HG03432 (cell line): ENCODE data around the gene CEBPE.
"Not testable (repeated sequence)": the region's sequence is repeated elsewhere in the genome, so short reads cannot be mapped to it uniquely, and the experiment has no call there.

Experiments used
- ATAC-seq: cut with Tn5 transposase; IDR thresholded peaks from one replicate; pipeline ENCODE4 v1.9.1; 2021; ENCODE audit warnings: mild to moderate bottlenecking, moderate library complexity; ENCODE audit not compliant: unreplicated experiment

The CEBPE gene

DNA sequence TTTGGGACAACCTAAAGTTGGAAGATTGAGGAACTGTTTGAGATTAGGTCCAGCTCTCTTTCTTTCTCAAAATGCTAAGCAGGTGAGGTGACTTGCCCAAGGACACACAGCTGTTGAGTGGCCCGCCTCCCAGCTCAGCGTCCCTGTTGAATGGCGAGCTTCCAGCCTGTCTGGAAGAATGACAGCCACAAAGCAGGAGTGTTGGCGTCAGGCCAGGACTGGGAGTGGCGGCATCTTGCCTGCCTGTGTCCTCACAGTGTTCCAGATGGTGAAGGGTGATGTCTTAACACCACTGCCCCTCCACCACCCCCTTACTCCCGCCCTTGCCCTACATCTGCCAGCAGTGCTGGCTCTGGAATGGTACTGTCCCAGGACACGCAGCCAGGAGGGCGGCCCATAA, 4.4 kb upstream of the CEBPE start:
- ATAC-seq, result no peak

- no peak for ATAC-seq
Observed at GRCh38 chr14:23122086-23122485, 3.0 kb upstream of the CEBPE start.

GRCh38 chr14:23121361-23121771, 2.3 kb upstream of the CEBPE start:
- peak; percentile 50 for ATAC-seq

DNA sequence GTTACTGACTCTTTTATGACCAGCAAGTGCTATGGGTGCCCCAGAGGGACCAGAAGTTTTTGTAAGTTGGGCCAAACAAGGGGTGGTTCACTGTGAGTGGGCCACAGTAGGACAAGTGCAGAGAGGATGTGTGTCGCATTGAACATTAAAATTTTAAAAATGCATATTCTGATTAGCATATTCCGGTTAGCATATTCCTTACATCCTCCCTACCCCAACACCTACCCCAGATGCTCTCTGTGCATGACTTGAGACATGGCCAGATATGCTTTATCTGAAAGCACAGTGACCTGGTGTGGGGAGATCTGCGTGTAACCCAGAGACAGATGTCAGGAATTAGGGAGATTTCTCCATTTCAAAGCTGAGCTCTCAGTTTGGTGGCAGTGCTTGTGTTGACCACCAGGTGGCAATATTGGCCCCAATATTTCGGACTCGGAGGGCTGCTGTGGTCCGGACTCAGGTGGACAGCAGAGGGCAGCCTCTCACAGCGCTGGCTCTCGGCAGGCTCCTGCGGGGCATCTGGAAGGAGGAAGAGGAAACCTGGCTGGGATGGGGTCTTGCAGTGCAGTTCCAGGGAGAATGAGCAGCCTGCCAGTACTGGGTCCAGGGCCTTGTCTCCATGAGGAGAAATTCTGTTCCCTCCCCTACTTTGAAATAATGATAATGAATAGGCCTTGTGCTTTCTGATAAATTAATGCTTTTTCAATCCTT, 1.6 kb upstream of the CEBPE start:
- peak; percentile 81 for ATAC-seq

DNA sequence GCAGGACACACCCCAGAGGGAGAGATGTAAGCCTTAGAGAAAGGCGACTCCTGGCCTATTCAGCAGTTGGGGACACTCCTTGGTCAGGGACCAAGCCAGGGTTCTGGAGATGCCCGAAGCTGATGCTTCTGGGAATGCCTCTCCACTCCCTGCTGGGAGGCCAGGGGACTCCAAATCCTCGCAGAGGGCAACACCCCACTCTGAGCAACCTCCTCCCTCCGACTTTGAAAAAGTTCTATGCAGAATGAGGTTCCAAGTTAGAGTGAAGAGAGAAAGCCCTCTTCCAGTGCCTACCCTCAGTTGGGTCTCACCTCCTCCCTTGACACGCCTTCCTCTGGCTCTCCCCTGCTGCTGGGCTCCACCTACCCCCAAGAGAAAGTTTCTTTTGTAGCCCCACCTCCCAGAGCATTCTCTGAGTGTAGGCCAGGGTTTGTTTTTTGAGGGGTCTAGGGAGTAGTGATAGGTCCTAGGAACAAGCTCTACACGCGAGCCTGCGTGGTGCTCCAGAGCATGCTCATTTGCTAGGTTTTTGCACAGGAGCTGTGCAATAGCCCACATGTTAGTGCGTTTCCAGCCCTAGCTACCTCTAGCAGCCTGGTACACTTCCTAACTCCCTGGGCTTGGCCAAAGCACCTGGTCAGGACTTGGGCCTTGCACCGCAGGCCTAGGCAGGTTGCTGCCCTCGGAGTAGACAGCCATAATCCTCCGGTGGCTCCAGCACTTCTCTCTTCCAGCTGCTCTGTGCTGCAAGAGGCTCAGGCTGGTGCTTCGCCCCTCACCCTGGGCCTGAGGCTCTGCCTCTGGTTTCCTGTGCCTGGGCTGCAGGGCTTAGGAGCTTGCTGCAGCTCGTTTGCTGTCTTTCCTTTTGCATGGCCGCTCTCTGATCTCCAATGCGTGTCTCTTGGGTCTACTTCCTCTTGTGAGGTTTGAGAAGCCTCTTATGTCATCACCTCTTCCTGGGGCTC, 590 bp upstream of the CEBPE start:
- no peak for ATAC-seq

GRCh38 chr14:23117371-23118020, 1.6 kb downstream of the CEBPE start:
- no peak for ATAC-seq

DNA sequence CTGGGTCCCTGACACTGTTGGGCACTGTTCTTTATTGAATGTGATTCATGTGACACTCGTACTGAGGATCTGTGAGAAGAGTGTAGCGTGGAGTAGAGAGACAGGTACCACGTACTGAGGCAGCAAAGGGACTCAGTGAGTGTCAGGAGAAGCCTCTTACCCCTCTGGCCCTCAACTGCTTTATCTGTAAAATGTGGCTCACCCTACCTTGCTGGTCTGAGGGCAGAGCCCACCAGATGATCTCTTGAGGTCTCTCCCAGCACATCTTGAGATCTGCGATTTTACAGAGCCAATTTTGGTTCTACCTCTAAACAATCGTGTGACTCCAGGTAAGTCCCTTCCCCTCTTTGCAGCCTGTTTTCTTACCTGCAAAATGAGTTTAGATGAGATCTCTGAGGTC, 3.1 kb downstream of the CEBPE start:
- ATAC-seq, result no peak

DNA sequence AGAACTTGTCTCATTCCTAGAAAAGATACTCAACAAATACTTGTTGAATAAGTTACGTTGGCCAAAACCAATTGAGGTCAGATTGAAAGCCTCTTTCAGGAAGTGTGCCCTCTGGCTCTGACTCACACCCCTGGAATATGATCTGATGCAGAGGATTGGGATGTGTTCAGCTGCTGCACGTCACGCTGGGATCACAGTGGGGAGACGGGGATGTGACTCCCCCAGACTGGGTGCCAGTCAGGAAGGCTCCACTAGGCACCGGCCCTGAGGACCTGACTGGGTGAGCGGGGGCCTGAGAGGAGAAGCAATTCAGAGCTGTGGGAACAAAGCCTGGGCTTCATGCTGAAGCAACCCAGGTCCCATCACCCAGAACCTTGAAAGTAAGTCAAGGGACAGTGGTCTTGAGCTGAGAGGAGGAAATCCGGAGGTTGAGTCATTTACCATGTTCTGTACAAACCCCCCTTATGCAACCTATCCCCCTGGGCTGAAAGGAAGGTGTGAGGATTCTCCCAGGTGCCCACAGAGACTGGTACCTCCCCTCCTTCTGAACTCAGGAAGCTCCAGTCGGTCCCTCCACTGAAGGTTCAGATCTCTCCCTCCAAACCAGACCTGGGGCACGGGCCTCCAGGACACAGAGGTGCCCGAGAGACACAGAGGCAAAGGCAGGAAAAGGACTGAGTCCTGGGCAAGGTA, 3.9 kb downstream of the CEBPE start:
- ATAC-seq, result no peak

DNA sequence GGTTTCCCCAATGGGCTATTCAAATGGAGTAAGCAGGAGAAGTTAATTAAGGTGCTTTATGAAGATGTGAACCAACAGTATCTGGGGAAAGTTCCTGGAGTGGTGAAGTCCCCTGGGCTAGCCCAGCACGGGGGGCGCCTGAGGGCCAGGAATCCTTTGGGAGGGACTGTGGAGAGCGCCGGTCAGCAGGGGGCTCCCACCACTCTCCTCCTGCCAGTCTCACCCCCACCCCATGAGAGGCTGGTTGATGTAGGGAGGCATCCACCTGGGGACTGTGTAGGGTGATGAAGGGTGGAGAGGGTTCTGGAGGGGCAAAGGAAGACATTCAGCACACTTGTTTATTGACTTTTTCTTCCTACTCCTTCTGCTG, 4.4 kb downstream of the CEBPE start:
- no peak for ATAC-seq

DNA sequence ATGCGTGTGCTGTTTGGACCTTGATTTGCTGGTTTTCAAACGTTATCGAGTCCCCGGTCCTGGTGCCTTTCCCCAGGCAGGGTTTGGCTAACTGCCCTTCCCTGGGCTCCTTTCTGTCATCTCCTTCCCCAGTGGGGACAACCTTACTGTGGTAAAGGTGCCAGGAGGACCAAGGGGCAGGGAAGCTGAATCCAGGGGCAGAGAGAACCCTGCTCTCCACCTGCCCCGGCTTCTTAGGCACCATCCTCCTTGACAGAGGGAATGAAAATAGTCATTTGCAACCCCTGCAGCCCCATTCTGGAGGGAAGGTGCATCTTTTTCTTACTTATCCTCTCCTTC, 5.0 kb downstream of the CEBPE start:
- no peak for ATAC-seq

- ATAC-seq, result no peak
Observed at GRCh38 chr14:23113431-23114119, 5.5 kb downstream of the CEBPE start.

- no peak for ATAC-seq
Observed at GRCh38 chr14:23112359-23113178, 6.5 kb downstream of the CEBPE start.

DNA sequence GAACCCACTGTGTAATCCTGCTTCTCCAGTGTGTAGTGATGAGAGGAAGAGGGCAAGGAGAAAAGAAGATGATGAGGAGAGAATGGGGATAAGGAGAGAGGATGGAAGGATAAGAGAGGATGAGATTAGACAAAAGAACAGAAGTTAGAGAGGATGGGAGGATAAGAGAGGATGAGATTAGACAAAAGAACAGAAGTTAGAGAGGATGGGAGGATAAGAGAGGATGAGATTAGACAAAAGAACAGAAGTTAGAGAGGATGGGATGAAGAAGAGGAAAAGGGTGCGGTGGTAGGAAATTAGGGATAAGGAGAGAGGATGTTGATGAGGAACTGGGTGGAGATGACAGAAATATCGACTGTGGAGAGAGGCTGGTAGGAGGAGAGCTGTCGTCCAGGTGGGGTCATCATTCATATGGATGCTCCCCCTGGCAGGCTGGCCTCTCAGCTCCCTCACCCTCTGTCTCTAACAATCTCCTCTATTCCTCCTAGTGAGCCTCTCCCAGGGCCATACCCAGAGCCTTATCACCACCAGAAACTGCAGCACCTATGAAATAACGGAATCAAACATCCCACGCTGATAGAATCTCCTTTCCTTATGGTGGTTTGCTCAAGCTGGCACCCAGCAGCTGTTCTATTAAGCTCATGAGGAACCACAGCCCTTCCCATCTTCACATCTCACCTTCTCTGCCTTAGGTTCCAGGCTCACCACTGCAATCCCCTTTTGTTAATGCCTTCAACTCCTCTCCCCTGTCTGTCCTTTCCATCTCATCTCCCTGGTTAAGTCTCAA, 8.3 kb downstream of the CEBPE start:
- no peak for ATAC-seq

GRCh38 chr14:23109769-23110168, 9.3 kb downstream of the CEBPE start:
- no peak for ATAC-seq

DNA sequence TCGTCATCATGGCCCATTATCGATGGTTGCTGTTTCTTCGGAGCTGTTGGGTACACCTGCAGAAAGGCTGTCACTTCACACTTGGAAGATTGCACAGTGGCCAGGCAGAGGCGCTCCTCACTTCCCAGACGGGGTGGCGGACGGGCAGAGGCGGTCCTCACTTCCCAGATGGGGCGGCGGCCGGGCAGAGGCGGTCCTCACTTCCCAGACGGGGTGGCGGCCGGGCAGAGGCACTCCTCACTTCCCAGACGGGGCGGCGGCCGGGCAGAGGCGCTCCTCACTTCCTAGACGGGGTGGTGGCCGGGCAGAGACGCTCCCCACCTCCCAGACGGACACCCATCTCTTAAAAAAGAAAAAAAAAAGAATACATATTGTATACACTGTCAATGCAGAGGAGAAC, 10.9 kb downstream of the CEBPE start:
- ATAC-seq, result not testable (repeated sequence)

GRCh38 chr14:23107620-23108019, 11.4 kb downstream of the CEBPE start:
- not testable (repeated sequence) for ATAC-seq

DNA sequence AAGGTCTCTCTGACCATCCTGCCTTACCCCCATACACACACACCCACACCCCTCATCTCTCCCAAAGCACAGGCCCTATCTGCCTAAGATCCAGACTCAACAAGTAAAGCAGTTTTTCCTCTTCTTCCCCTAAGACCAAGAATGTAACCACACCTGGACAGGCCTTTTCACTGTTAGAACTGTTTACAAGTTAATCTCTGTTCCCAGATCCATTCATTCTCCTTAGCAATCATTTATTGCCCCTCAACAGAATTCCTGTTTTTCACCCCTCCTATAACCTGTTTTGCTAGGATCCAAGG, 12.4 kb downstream of the CEBPE start:
- ATAC-seq, result no peak

DNA sequence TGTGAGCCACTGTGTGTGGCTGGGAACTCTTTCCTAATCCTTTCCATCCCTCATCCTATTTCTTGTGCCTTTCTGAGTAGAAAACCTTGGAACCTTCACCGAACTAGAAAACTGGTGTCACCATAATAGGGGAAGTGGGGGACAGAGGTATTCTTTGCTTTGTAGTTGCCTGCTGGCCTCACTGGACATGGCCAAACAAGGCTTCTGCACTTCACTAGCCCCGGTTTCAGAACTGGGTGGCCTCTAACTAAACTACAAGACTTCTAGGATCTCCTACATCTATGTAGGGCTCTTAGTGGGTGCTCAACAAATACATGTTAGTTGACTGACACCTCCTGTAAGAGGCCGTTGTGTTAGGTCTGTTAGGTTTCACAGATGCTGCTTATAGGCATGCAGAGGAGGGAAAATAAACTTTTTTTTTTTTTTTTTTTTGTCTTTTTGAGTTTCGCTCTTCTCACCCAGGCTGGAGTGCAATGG, 13.7 kb downstream of the CEBPE start:
- no peak for ATAC-seq
